ENCODE data around the gene SMIM35.

- no peak for TF ChIP-seq CTCF (IDR thresholded peaks at IDR 0.05; ENCODE audit: insufficient read depth, low read length, poor library complexity, severe bottlenecking)
- TF ChIP-seq EZH2phosphoT487 (conservative IDR thresholded peaks at IDR 0.05; ENCODE audit: low read length) = no peak
Measured at GRCh38 chr11:117984476-117984875, 102.3 kb downstream of the SMIM35 start.

Measured in SU-DHL-6 (cell line).